Measurements from ENCODE around the gene B4GALT2.

DNA sequence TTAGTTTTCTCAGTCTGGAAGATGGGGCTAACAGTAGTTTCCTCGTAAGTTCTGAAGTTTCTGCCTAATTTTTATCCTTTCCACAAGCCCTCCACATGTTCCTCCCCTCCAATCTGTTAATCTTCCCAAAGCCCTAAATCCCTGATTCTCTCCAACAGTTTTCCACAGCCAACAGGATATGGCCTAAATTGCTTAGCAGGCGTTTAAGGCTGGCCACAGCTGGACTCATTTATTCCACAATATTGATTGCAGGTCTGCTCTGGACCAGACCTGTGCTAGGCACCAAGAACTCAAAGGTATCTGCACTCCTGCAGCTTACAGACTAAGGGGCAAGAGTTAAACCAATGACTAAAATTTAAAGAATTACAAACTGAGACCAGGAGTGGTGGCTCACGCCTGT lies 48.3 kb downstream of the B4GALT2 start:
- TF ChIP-seq, protein P1, sequence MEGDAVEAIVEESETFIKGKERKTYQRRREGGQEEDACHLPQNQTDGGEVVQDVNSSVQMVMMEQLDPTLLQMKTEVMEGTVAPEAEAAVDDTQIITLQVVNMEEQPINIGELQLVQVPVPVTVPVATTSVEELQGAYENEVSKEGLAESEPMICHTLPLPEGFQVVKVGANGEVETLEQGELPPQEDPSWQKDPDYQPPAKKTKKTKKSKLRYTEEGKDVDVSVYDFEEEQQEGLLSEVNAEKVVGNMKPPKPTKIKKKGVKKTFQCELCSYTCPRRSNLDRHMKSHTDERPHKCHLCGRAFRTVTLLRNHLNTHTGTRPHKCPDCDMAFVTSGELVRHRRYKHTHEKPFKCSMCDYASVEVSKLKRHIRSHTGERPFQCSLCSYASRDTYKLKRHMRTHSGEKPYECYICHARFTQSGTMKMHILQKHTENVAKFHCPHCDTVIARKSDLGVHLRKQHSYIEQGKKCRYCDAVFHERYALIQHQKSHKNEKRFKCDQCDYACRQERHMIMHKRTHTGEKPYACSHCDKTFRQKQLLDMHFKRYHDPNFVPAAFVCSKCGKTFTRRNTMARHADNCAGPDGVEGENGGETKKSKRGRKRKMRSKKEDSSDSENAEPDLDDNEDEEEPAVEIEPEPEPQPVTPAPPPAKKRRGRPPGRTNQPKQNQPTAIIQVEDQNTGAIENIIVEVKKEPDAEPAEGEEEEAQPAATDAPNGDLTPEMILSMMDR (IDR thresholded peaks at IDR 0.05; ENCODE audit: low read length): no peak
- TF ChIP-seq EZH2 (optimal IDR thresholded peaks at IDR 0.05; ENCODE audit: low read depth, low read length): no peak

Data from MM.1S (cell line).